ENCODE data around the gene THSD7B. TPM values are rescaled to one million over a fixed set of nuclear protein-coding genes. Genes with fewer than 3 reads are reported as not detected.
"Not testable (repeated sequence)": the region's sequence is repeated elsewhere in the genome, so short reads cannot be mapped to it uniquely, and the experiment has no call there.

Gene THSD7B
- polyA plus RNA-seq, 6 donors from 2014 or later = 0.09 TPM; not detected in 5

- ATAC-seq (ENCODE audit: low read depth in 2 of 2) (no peak), DNase-seq (no peak)
- peaks cover 0 to 3% (median 0%) of the 10 kb centered on the region in 7 donors for H3K9me3 Mint-ChIP-seq
These were observed 283.1 kb downstream of the THSD7B start for GRCh38 chr2:137048455-137048854.

GRCh38 chr2:137049518-137049917, 284.2 kb downstream of the THSD7B start:
- no peak overlapping the region for H3K27ac Mint-ChIP-seq
- H3K27me3 Mint-ChIP-seq = no peaks in the 10 kb centered on the region
- DNase-seq (no peak), ATAC-seq (ENCODE audit: low read depth in 2 of 2) (no peak)
- no peaks in the 10 kb centered on the region for H3K4me1 Mint-ChIP-seq
- H3K36me3 Mint-ChIP-seq = no peaks in the 10 kb centered on the region
- H3K9me3 Mint-ChIP-seq = peaks cover 0 to 5% (median 0%) of the 10 kb centered on the region in 7 donors
- H3K4me3 Mint-ChIP-seq = no peak overlapping the region

More at GRCh38 chr2:137048455-137048854, 283.1 kb downstream of the THSD7B start:
- H3K27ac Mint-ChIP-seq = no peak overlapping the region
- H3K4me1 Mint-ChIP-seq = no peaks in the 10 kb centered on the region
- H3K27me3 Mint-ChIP-seq = no peaks in the 10 kb centered on the region
- H3K36me3 Mint-ChIP-seq = no peaks in the 10 kb centered on the region
- H3K4me3 Mint-ChIP-seq = no peak overlapping the region

GRCh38 chr2:137050949-137051348, 285.6 kb downstream of the THSD7B start:
- H3K9me3 Mint-ChIP-seq = peaks cover 0 to 5% (median 0%) of the 10 kb centered on the region in 7 donors
- no peak overlapping the region for H3K4me3 Mint-ChIP-seq
- H3K27ac Mint-ChIP-seq = no peak overlapping the region
- no peaks in the 10 kb centered on the region for H3K36me3 Mint-ChIP-seq
- ATAC-seq (ENCODE audit: low read depth in 2 of 2) (no peak), DNase-seq (no peak)
- no peaks in the 10 kb centered on the region for H3K4me1 Mint-ChIP-seq
- H3K27me3 Mint-ChIP-seq = no peaks in the 10 kb centered on the region

GRCh38 chr2:137051778-137052398, 286.5 kb downstream of the THSD7B start:
- no peaks in the 10 kb centered on the region for H3K27me3 Mint-ChIP-seq
- H3K4me3 Mint-ChIP-seq = no peak overlapping the region
- ATAC-seq (ENCODE audit: low read depth in 2 of 2) (no peak), DNase-seq (no peak)
- no peaks in the 10 kb centered on the region for H3K4me1 Mint-ChIP-seq
- peaks cover 0 to 14% (median 0%) of the 10 kb centered on the region in 7 donors for H3K9me3 Mint-ChIP-seq
- no peaks in the 10 kb centered on the region for H3K36me3 Mint-ChIP-seq
- H3K27ac Mint-ChIP-seq = no peak overlapping the region

GRCh38 chr2:137056704-137057103, 291.4 kb downstream of the THSD7B start:
- Mint-ChIP-seq H3K4me1 (no peaks in the 10 kb centered on the region), H3K36me3 (no peaks in the 10 kb centered on the region), H3K9me3 (peaks cover 0 to 21% (median 0%) of the 10 kb centered on the region in 7 donors), H3K27me3 (no peaks in the 10 kb centered on the region), H3K4me3 (no peak overlapping the region), H3K27ac (no peak overlapping the region)
- ATAC-seq (ENCODE audit: low read depth in 2 of 2) (no peak), DNase-seq (no peak)

GRCh38 chr2:137076111-137076765, 310.9 kb downstream of the THSD7B start:
- H3K27ac Mint-ChIP-seq; DNase-seq; H3K4me3 Mint-ChIP-seq; H3K36me3 Mint-ChIP-seq; H3K4me1 Mint-ChIP-seq; ATAC-seq (ENCODE audit: low read depth in 2 of 2); H3K27me3 Mint-ChIP-seq: not testable (repeated sequence)
- H3K9me3 Mint-ChIP-seq = peaks cover 2 to 22% (median 13%) of the 10 kb centered on the region in 7 donors

- no peaks in the 10 kb centered on the region for H3K36me3 Mint-ChIP-seq
- peaks cover 0 to 6% (median 2%) of the 10 kb centered on the region in 7 donors for H3K9me3 Mint-ChIP-seq
- H3K4me3 Mint-ChIP-seq = no peak overlapping the region
- H3K27me3 Mint-ChIP-seq = no peaks in the 10 kb centered on the region
- DNase-seq (no peak), ATAC-seq (ENCODE audit: low read depth in 2 of 2) (no peak)
- no peak overlapping the region for H3K27ac Mint-ChIP-seq
- no peaks in the 10 kb centered on the region for H3K4me1 Mint-ChIP-seq
These were observed 326.4 kb downstream of the THSD7B start for GRCh38 chr2:137091704-137092103.

DNA sequence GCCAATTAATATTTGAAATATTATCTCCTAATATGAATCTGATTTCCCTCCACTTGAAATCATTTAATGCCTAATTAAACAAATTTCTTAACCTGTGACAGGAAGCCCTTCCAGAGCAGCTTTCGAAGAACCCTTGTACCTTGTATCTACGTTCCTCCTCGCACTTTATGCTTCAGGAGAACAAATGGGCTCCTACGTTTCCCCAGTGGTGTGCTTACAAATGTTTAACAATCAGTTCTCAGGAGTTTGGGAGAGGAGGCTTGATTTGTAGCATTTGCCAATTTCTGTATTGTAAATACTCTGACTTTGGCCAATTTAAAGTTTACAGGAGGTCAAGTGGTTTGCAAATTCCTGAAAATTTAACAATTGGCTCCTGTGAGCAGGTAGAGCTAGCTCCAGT, 327.8 kb downstream of the THSD7B start:
- Mint-ChIP-seq H3K9me3 (peaks cover 0 to 3% (median 0%) of the 10 kb centered on the region in 7 donors), H3K36me3 (no peaks in the 10 kb centered on the region), H3K4me1 (no peaks in the 10 kb centered on the region), H3K4me3 (no peak overlapping the region), H3K27ac (no peak overlapping the region), H3K27me3 (no peaks in the 10 kb centered on the region)
- ATAC-seq (ENCODE audit: low read depth in 2 of 2) (no peak), DNase-seq (no peak)

DNA sequence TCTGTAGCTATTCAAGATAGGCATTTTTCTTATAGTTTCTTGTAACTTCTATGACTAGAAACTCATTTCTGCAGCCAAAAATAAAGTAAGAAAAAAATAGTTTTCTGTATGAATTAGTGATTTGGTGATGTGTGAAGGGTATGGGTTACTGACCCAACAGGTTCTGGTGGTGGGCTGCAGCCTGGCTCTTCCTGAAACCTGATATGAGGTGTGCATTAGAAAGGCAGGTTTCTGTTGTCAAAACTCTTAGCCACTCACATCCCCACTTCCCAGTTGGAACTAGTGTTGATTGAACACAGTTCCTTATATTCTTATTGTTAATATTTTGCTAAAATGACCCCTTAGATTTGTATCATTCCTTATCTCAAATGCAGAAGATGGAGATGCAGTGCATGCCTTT, 330.8 kb downstream of the THSD7B start:
- H3K4me1 Mint-ChIP-seq = no peaks in the 10 kb centered on the region
- no peak for ATAC-seq (ENCODE audit: low read depth in 2 of 2)

GRCh38 chr2:137096693-137097092, 331.3 kb downstream of the THSD7B start:
- DNase-seq (no peak), ATAC-seq (ENCODE audit: low read depth in 2 of 2) (no peak)
- no peak overlapping the region for H3K4me3 Mint-ChIP-seq
- H3K27me3 Mint-ChIP-seq = no peaks in the 10 kb centered on the region
- no peak overlapping the region for H3K27ac Mint-ChIP-seq
- H3K36me3 Mint-ChIP-seq = no peaks in the 10 kb centered on the region
- peaks cover 0 to 4% (median 0%) of the 10 kb centered on the region in 7 donors for H3K9me3 Mint-ChIP-seq
- no peaks in the 10 kb centered on the region for H3K4me1 Mint-ChIP-seq

More for the DNA sequence above, 330.8 kb downstream of the THSD7B start:
- DNase-seq = no peak
- H3K36me3 Mint-ChIP-seq = no peaks in the 10 kb centered on the region
- no peak overlapping the region for H3K4me3 Mint-ChIP-seq
- H3K9me3 Mint-ChIP-seq = peaks cover 0 to 4% (median 0%) of the 10 kb centered on the region in 7 donors
- no peak overlapping the region for H3K27ac Mint-ChIP-seq
- no peaks in the 10 kb centered on the region for H3K27me3 Mint-ChIP-seq

- not testable (repeated sequence) for H3K27me3 Mint-ChIP-seq; H3K27ac Mint-ChIP-seq; DNase-seq; H3K4me1 Mint-ChIP-seq; ATAC-seq (ENCODE audit: low read depth in 2 of 2); H3K4me3 Mint-ChIP-seq; H3K36me3 Mint-ChIP-seq
- H3K9me3 Mint-ChIP-seq = peaks cover 6 to 20% (median 12%) of the 10 kb centered on the region in 7 donors
These were observed 336.5 kb downstream of the THSD7B start for GRCh38 chr2:137101814-137102213.

GRCh38 chr2:137107904-137108303, 342.6 kb downstream of the THSD7B start:
- Mint-ChIP-seq H3K27me3 (no peaks in the 10 kb centered on the region), H3K9me3 (peaks cover under 1 to 25% (median 9%) of the 10 kb centered on the region in 7 donors), H3K36me3 (no peaks in the 10 kb centered on the region), H3K4me3 (no peak overlapping the region), H3K4me1 (no peaks in the 10 kb centered on the region), H3K27ac (no peak overlapping the region)
- DNase-seq = no peak
- no peak for ATAC-seq (ENCODE audit: low read depth in 2 of 2)

- Mint-ChIP-seq H3K4me3 (no peak overlapping the region), H3K36me3 (no peaks in the 10 kb centered on the region), H3K27ac (no peak overlapping the region), H3K27me3 (no peaks in the 10 kb centered on the region), H3K4me1 (no peaks in the 10 kb centered on the region), H3K9me3 (peaks cover 0 to 14% (median 2%) of the 10 kb centered on the region in 7 donors)
- ATAC-seq (ENCODE audit: low read depth in 2 of 2) (no peak), DNase-seq (no peak)
These were observed 346.6 kb downstream of the THSD7B start for GRCh38 chr2:137111896-137112295.

DNA sequence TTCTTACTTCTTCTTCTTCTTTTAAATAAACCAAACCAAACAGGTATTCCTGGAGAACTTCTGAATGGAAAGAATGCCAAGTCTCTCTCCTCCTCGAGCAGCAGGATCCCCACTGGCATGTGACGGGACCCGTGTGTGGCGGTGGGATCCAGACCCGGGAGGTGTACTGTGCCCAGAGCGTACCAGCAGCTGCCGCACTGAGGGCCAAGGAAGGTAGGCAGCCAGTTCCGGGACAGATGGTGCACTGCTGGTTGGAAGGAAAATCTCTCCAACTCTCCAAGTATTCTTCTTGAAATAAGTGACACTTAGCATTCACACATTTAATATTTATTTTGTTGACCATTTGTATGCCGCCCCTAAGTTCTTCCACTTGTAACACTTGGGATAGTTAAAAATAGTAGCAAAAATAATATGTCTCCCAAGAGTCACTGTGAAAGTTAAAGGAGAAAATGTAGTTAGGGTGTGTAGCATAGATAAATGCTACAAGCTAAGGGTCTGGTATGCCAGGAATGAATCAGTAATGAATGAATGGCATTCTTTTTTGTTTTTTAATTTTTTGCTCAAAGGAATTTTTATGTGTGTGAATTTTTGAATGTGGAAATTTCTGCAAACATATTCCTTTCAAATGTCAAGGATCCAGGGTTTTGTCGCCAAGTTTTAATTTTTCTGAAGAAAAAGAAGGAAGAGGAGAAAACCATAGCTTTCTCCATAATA, 349.9 kb downstream of the THSD7B start:
- no peak for ATAC-seq (ENCODE audit: low read depth in 2 of 2)
- H3K9me3 Mint-ChIP-seq = peaks cover 0 to 5% (median 0%) of the 10 kb centered on the region in 7 donors
- H3K4me3 Mint-ChIP-seq = no peak overlapping the region
- H3K27me3 Mint-ChIP-seq = no peaks in the 10 kb centered on the region
- no peaks in the 10 kb centered on the region for H3K4me1 Mint-ChIP-seq
- DNase-seq = no peak
- no peaks in the 10 kb centered on the region for H3K36me3 Mint-ChIP-seq
- no peak overlapping the region for H3K27ac Mint-ChIP-seq
